Thoracic aorta (tissue), 2 donors: ENCODE measurements around the gene ASTN2. TPM values are rescaled to one million over a fixed set of nuclear protein-coding genes. Genes with fewer than 3 reads are reported as not detected.

Experiments
- ATAC-seq: fragments of 150-250 bp; one replicate; pipeline ENCODE4 v1.8.0; 2017; ENCODE audit warnings: low read depth; ENCODE audit not compliant: insufficient number of reproducible peaks, low FRiP score
- DNase-seq: peaks from one replicate; pipeline ENCODE4 v3.0.0-alpha.2; 2020; ENCODE audit warnings: low spot score
- H3K27ac ChIP-seq, 2 donors: fragments of 200-600 bp; sonication (generic); 1 replicate in 1 of 2; 2 replicates in 1 of 2; pipeline ENCODE4 v1.5.1; 2016; ENCODE audit warnings: mild to moderate bottlenecking in 2 of 2, moderate library complexity in 2 of 2
- H3K27me3 ChIP-seq: fragments of 200-600 bp; sonication (generic); replicated peaks from 2 replicates; pipeline ENCODE4 v1.6.0; 2016; ENCODE audit warnings: mild to moderate bottlenecking; ENCODE audit not compliant: insufficient read depth
- H3K36me3 ChIP-seq: fragments of 200-600 bp; sonication (generic); one replicate; pipeline ENCODE4 v1.5.1; 2016
- H3K4me1 ChIP-seq, 2 donors: fragments of 200-600 bp; sonication (generic); 1 replicate in 1 of 2; 2 replicates in 1 of 2; pipeline versions ENCODE4 v1.5.1 to v1.6.0; 2016; ENCODE audit warnings: low read depth in 2 of 2, mild to moderate bottlenecking in 1 of 2; ENCODE audit not compliant: control insufficient read depth in 1 of 2
- H3K4me3 ChIP-seq: fragments of 200-600 bp; sonication (generic); 2 replicates; pipeline ENCODE4 v1.5.1; 2016; ENCODE audit warnings: mild to moderate bottlenecking
- H3K9me3 ChIP-seq: fragments of 200-600 bp; sonication (generic); 2 replicates; pipeline ENCODE4 v1.5.1; 2016
- CTCF ChIP-seq: fragments of 200-600 bp; sonication (generic); IDR thresholded peaks from one replicate; pipeline ENCODE4 v1.5.1; 2019; ENCODE audit warnings: antibody characterized with exemption
- total RNA-seq, 2 donors: library from RNA; depleted of rRNA; stranded (reverse); fragments of >200 nt; gene quantifications; one replicate each; pipeline versions ENCODE4 v1.1.0 to v1.2.3, GENCODE V29; 2016

Gene ASTN2
- total RNA-seq, 2 donors from 2014 or later, result 6.8 to 7.1 TPM

GRCh38 chr9:117017414-117017985 is 397.4 kb downstream of the ASTN2 start:
- TF ChIP-seq CTCF, result no peak
- DNase-seq (no peak), ATAC-seq (no peak)
- Histone ChIP-seq H3K27ac (no peak overlapping the region), H3K4me3 (no peak overlapping the region), H3K9me3 (no peaks in the 10 kb centered on the region), H3K36me3 (no peaks in the 10 kb centered on the region), H3K4me1 (no peaks in the 10 kb centered on the region), H3K27me3 (no peaks in the 10 kb centered on the region)

- H3K27ac ChIP-seq, result no peak overlapping the region
- no peak for TF ChIP-seq CTCF
- H3K27me3 ChIP-seq, result no peaks in the 10 kb centered on the region
- H3K36me3 ChIP-seq, result no peaks in the 10 kb centered on the region
- no peaks in the 10 kb centered on the region for H3K9me3 ChIP-seq
- no peak for ATAC-seq
- H3K4me3 ChIP-seq, result no peak overlapping the region
- no peak for DNase-seq
- H3K4me1 ChIP-seq, result no peaks in the 10 kb centered on the region
Measured at GRCh38 chr9:117014061-117014460, 400.8 kb downstream of the ASTN2 start.

GRCh38 chr9:117013440-117013995 is 401.3 kb downstream of the ASTN2 start:
- Histone ChIP-seq H3K9me3 (no peaks in the 10 kb centered on the region), H3K4me3 (no peak overlapping the region), H3K4me1 (no peaks in the 10 kb centered on the region), H3K36me3 (no peaks in the 10 kb centered on the region), H3K27ac (no peak overlapping the region), H3K27me3 (no peaks in the 10 kb centered on the region)
- DNase-seq (no peak), ATAC-seq (no peak)
- no peak for TF ChIP-seq CTCF

GRCh38 chr9:117010061-117010460 is 404.8 kb downstream of the ASTN2 start:
- no peak for ATAC-seq
- Histone ChIP-seq H3K36me3 (no peaks in the 10 kb centered on the region), H3K4me3 (no peak overlapping the region), H3K9me3 (no peaks in the 10 kb centered on the region), H3K27ac (no peak overlapping the region), H3K4me1 (no peaks in the 10 kb centered on the region), H3K27me3 (no peaks in the 10 kb centered on the region)
- no peak for DNase-seq
- no peak for TF ChIP-seq CTCF

GRCh38 chr9:117008876-117009275 is 406.0 kb downstream of the ASTN2 start:
- H3K4me3 ChIP-seq, result no peak overlapping the region

More at GRCh38 chr9:117008876-117009275, 406.0 kb downstream of the ASTN2 start:
- Histone ChIP-seq H3K36me3 (no peaks in the 10 kb centered on the region), H3K9me3 (no peaks in the 10 kb centered on the region), H3K27me3 (no peaks in the 10 kb centered on the region), H3K27ac (no peak overlapping the region), H3K4me1 (no peaks in the 10 kb centered on the region)
- TF ChIP-seq CTCF, result no peak
- ATAC-seq (no peak), DNase-seq (no peak)
